Lung (tissue), 16 donors: ENCODE data around the gene E2F4. TPM values are rescaled to one million over a fixed set of nuclear protein-coding genes. Genes with fewer than 3 reads are reported as not detected.

ENCODE experiments used
- ATAC-seq: fragments of 200-7000 bp; cut with Tn5 transposase; one replicate; pipeline ENCODE4 v1.9.1; 2020; ENCODE audit warnings: moderate number of reproducible peaks; ENCODE audit not compliant: insufficient read depth, low FRiP score
- DNase-seq, 3 donors: peaks; one replicate each; pipeline ENCODE4 v3.0.0-alpha.2; 2013 to 2017
- H3K27ac ChIP-seq, 2 donors: one replicate each; pipeline ENCODE4 v1.5.1; 2013; ENCODE audit warnings: mild to moderate bottlenecking in 2 of 2, moderate library complexity in 2 of 2, control low read depth in 1 of 2, inconsistent platforms in 1 of 2, low read depth in 1 of 2, low read length in 1 of 2
- H3K27me3 ChIP-seq, 3 donors: one replicate each; pipeline ENCODE4 v1.5.1; 2013; ENCODE audit warnings: low read length in 2 of 3; ENCODE audit not compliant: control insufficient read depth in 3 of 3, insufficient read depth in 3 of 3
- H3K36me3 ChIP-seq, 4 donors: one replicate each; pipeline ENCODE4 v1.5.1; 2013; ENCODE audit warnings: low read length in 4 of 4, mild to moderate bottlenecking in 1 of 4, moderate library complexity in 1 of 4; ENCODE audit not compliant: control insufficient read depth in 4 of 4, insufficient read depth in 4 of 4
- H3K4me1 ChIP-seq, 5 donors: one replicate each; pipeline ENCODE4 v1.5.1; 2013; ENCODE audit warnings: low read length in 5 of 5, mild to moderate bottlenecking in 2 of 5, moderate library complexity in 1 of 5; ENCODE audit not compliant: control insufficient read depth in 5 of 5, insufficient read depth in 5 of 5
- H3K4me3 ChIP-seq: one replicate; pipeline ENCODE4 v1.5.1; 2013; ENCODE audit warnings: mild to moderate bottlenecking, control low read depth, moderate library complexity
- H3K9ac ChIP-seq, 2 donors: one replicate each; pipeline ENCODE4 v1.5.1; 2013; ENCODE audit warnings: low read length in 2 of 2, control low read depth in 1 of 2; ENCODE audit not compliant: insufficient read depth in 1 of 2
- H3K9me3 ChIP-seq, 4 donors: one replicate each; pipeline ENCODE4 v1.5.1; 2013; ENCODE audit warnings: low read length in 3 of 4, mild to moderate bottlenecking in 1 of 4, moderate library complexity in 1 of 4; ENCODE audit not compliant: control insufficient read depth in 4 of 4, insufficient read depth in 3 of 4
- WGBS, 2 donors: extraction: QIAGEN DNeasy Blood & Tissue Kit; methylation state at CpG; one replicate each; pipeline ENCODE4 v1.1.7; 2013; 5-methylcytosine and 5-hydroxymethylcytosine counted together
- long read RNA-seq, 5 donors: transcript quantifications; one replicate each; lab custom pipeline, GENCODE V29; 2026
- polyA plus RNA-seq, 2 donors: library from polyadenylated mRNA; stranded (reverse); fragments of 200-250 nt; gene quantifications; one replicate each; pipeline ENCODE4 v1.2.1, GENCODE V29; 2013
- total RNA-seq, 2 donors: library from RNA; depleted of rRNA in 1 of 2; stranded (reverse); fragments of >200 nt in 1 of 2; gene quantifications; one replicate each; pipeline ENCODE4 v1.2.1, GENCODE V29; 2014 to 2021
- TF ChIP-seq, protein P1 (sequence below): IDR thresholded peaks from 2 replicates; pipeline ENCODE4 v1.5.1; 2012; ENCODE audit warnings: mild to moderate bottlenecking; ENCODE audit errors: control extremely low read depth, extremely low read depth
- donor health status: control.
- donor health status: control.
- donor health status: Bipolar disorder and iron deficiency.
- donor health status: healthy.
- donor health status: DM: yes; HTN: yes; CAD: no.

Gene E2F4, protein sequence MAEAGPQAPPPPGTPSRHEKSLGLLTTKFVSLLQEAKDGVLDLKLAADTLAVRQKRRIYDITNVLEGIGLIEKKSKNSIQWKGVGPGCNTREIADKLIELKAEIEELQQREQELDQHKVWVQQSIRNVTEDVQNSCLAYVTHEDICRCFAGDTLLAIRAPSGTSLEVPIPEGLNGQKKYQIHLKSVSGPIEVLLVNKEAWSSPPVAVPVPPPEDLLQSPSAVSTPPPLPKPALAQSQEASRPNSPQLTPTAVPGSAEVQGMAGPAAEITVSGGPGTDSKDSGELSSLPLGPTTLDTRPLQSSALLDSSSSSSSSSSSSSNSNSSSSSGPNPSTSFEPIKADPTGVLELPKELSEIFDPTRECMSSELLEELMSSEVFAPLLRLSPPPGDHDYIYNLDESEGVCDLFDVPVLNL
- total RNA-seq = 10 to 100 TPM; 27.8 to 68.2 TPM
- 10 to 100 TPM; 44.5 to 86.1 TPM for polyA plus RNA-seq
- long read RNA-seq, donor 1, transcript E2F4-201 (10 exons, 2,096 nt) = major isoform, 11 of 17 reads
- long read RNA-seq, donor 1, partial matches to known transcripts = 0 of 17 reads
- long read RNA-seq, donor 1, other reads (novel, unspliced or antisense) = 0 of 17 reads
- long read RNA-seq, donor 2, partial matches to known transcripts = 0 of 3 reads
- long read RNA-seq, donor 2, other reads (novel, unspliced or antisense) = 0 of 3 reads
- long read RNA-seq, donor 3, transcript E2F4-201 (10 exons, 2,096 nt) = major isoform, 6 of 7 reads
- long read RNA-seq, donor 3, partial matches to known transcripts = 0 of 7 reads
- long read RNA-seq, donor 3, other reads (novel, unspliced or antisense) = 0 of 7 reads
- long read RNA-seq, donor 4, transcript E2F4-201 (10 exons, 2,096 nt) = major isoform, 6 of 26 reads
- long read RNA-seq, donor 4, partial matches to known transcripts = 18 of 26 reads
- long read RNA-seq, donor 4, other reads (novel, unspliced or antisense) = 0 of 26 reads
- long read RNA-seq, donor 5, transcript E2F4-201 (10 exons, 2,096 nt) = major isoform, 14 of 40 reads
- long read RNA-seq, donor 5, partial matches to known transcripts = 22 of 40 reads
- long read RNA-seq, donor 5, other reads (novel, unspliced or antisense) = 0 of 40 reads

DNA sequence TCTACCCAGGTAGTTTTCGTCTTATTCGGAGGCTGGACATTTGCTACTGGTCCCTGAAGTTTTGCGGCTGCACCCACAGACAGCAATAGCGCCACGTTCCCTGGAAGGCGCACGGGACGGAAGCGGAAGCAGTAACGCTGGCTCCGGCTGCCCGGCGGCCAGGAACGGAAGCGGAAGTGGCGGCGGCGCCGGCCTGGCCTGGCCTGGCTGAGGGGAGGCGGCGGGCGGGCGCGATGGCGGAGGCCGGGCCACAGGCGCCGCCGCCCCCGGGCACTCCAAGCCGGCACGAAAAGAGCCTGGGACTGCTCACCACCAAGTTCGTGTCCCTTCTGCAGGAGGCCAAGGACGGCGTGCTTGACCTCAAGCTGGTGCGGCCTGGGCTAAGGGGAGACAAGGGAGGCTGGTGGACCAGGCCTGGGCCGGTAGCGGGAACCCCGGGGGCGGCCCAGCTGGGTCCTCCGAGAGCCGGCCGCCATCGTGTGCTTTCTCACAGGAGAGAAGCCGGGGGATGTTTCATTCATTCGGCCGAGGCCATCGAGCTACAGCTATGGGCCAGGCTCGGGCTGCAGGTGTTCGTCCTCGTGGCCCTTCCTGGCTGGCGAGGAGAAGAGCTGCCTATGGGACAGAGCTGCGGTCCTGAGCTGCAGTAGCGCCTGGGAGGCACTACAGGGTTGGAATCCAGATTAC is at the start of gene E2F4:
Gene E2F4 (plus strand): TSS at position 161 of the 687 bp plus-strand sequence. CDS start 73 bp downstream, at position 234.
- peaks cover 8 to 23% (median 11%) of the 10 kb centered on the region in 5 donors for H3K4me1 ChIP-seq
- H3K36me3 ChIP-seq = peaks cover 18 to 32% (median 23%) of the 10 kb centered on the region in 4 donors
- H3K27ac ChIP-seq = peak within 1 kb of the TSS; percentile 39 to 82
- H3K9me3 ChIP-seq = no peaks in the 10 kb centered on the region
- ATAC-seq (peak; percentile 98), DNase-seq (peak; percentile 88 to 95 (median 91))
- TF ChIP-seq, protein P1, sequence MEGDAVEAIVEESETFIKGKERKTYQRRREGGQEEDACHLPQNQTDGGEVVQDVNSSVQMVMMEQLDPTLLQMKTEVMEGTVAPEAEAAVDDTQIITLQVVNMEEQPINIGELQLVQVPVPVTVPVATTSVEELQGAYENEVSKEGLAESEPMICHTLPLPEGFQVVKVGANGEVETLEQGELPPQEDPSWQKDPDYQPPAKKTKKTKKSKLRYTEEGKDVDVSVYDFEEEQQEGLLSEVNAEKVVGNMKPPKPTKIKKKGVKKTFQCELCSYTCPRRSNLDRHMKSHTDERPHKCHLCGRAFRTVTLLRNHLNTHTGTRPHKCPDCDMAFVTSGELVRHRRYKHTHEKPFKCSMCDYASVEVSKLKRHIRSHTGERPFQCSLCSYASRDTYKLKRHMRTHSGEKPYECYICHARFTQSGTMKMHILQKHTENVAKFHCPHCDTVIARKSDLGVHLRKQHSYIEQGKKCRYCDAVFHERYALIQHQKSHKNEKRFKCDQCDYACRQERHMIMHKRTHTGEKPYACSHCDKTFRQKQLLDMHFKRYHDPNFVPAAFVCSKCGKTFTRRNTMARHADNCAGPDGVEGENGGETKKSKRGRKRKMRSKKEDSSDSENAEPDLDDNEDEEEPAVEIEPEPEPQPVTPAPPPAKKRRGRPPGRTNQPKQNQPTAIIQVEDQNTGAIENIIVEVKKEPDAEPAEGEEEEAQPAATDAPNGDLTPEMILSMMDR = peak; percentile 34
- H3K27me3 ChIP-seq = no peaks in the 10 kb centered on the region
- peak within 1 kb of the TSS; percentile 98 for H3K4me3 ChIP-seq
- H3K9ac ChIP-seq = peak within 1 kb of the TSS; percentile 40 to 61
- 0 to 1% methylated on average over 43 to 54 of the region's 54 CpGs for WGBS, 2 donors

DNA sequence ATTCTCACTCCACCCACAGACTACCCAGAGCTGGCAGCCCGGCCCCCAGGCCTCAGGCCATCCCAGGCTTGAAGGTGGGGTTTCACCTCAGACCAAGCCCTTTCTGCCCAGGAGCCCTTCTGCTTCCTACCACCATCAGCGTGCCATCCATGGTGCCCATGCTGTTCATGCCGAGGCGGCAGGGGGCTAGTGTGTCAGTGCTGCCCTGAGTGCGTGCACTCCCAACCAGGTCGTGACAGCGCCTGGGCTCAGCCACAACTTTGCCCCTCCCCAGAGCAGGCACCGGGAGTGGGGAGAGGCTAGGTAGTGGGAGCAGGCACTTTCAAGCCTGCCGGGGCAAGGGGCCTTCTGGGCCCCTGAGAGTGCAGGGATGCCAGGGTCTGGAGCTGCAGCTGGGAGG is 49.6 kb upstream of the E2F4 start:
- H3K27ac ChIP-seq = no peak overlapping the region
- DNase-seq = no peak
- 96 to 98% methylated on average over 9 of the region's 9 CpGs for WGBS, 2 donors
- no peaks in the 10 kb centered on the region for H3K27me3 ChIP-seq
- peaks cover 0 to 2% (median 0%) of the 10 kb centered on the region in 4 donors for H3K9me3 ChIP-seq
- no peak overlapping the region for H3K9ac ChIP-seq
- H3K4me3 ChIP-seq = no peak overlapping the region
- no peaks in the 10 kb centered on the region for H3K4me1 ChIP-seq
- no peak for ATAC-seq
- H3K36me3 ChIP-seq = peaks cover 19 to 75% (median 59%) of the 10 kb centered on the region in 4 donors
- TF ChIP-seq, protein P1 = no peak

DNA sequence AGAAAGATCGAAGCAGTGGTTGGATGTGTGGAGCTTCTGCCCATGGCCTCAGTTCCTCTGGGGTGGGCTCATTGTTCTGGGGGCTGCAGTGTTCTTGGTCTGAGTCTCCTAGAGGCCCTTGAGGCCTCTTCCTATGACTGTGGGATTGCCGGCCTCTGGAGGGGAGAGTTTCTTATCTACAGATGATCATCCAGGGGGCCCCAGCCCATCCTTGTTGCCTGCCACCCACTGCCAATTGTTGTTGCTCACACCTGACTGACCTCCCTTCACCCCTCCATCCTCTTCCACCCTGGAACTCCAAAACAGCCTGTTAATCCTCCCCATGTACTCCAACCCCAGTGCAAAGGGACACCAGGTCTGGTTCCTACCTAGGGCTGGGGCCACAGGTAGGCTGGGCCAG is 47.0 kb upstream of the E2F4 start:
- Histone ChIP-seq H3K9me3 (peaks cover 0 to 2% (median 0%) of the 10 kb centered on the region in 4 donors), H3K4me1 (peaks cover 0 to 2% (median 0%) of the 10 kb centered on the region in 5 donors), H3K36me3 (peaks cover 19 to 77% (median 55%) of the 10 kb centered on the region in 4 donors), H3K9ac (no peak overlapping the region), H3K27me3 (no peaks in the 10 kb centered on the region), H3K27ac (no peak overlapping the region), H3K4me3 (no peak overlapping the region)
- TF ChIP-seq, protein P1 = no peak
- no peak for ATAC-seq
- no peak for DNase-seq
- WGBS, 2 donors = 90 to 100% methylated on average over 2 of the region's 2 CpGs
